ENCODE data around the gene SPATA33. TPM values are rescaled to one million over a fixed set of nuclear protein-coding genes. Genes with fewer than 3 reads are reported as not detected.

Gene SPATA33
- total RNA-seq, 1 experiment from 2014 or later = 25.6 TPM

- peak within 1 kb of the TSS; percentile 29; the same call in 1 of the 2 replicates for H3K27ac ChIP-seq
- H3K4me1 ChIP-seq (replicated peaks; ENCODE audit: insufficient read depth) = peaks cover 5% of the 10 kb centered on the region; the same call in 1 of the 2 replicates
- no peaks in the 10 kb centered on the region for H3K79me2 ChIP-seq (ENCODE audit: low read depth)
- no peaks in the 10 kb centered on the region for H3K27me3 ChIP-seq (ENCODE audit: insufficient read depth, low read depth)
- H3K4me2 ChIP-seq = peak within 1 kb of the TSS; percentile 96
- H3K9me3 ChIP-seq (ENCODE audit: insufficient read depth, low read depth) = no peaks in the 10 kb centered on the region
- H3K9me2 ChIP-seq (ENCODE audit: insufficient read depth) = no peaks in the 10 kb centered on the region
- intact Hi-C loops (cut with micrococcal nuclease; ENCODE audit: unreplicated experiment) = loop anchor here (2.0 to 10.0 kb wide), 5 partner anchors 129 to 457 kb away; partner anchors contain the start of gene TUBB3
- no peaks in the 10 kb centered on the region for H3K36me3 ChIP-seq (ENCODE audit: low read depth)
- TF ChIP-seq EZH2 (IDR thresholded peaks at IDR 0.05; ENCODE audit: low read depth) (no peak), CTCF (conservative IDR thresholded peaks at IDR 0.05) (no peak)
- CTCF ChIA-PET = interaction anchor here (1.6 to 2.0 kb wide), 2 partner anchors 160 to 171 kb away, joined by 6 to 7 read pairs; partner anchors contain the start of gene TCF25
- BruUV-seq (replicated peaks) = no TSS peak
- peaks cover 17% of the 10 kb centered on the region for H4K20me1 ChIP-seq (ENCODE audit: insufficient read depth)
- H2AFZ ChIP-seq = peak within 1 kb of the TSS; percentile 71
- peak; percentile 87 to 99 for DNase-seq
- peak within 1 kb of the TSS; percentile 67 for H3K4me3 ChIP-seq
- POLR2A ChIA-PET (ENCODE audit: unreplicated experiment) = interaction anchor here (0.6 kb wide), 1 partner anchor 30 kb away, joined by 8 read pairs; no protein-coding TSS in a partner anchor
- H3F3A ChIP-seq (ENCODE audit: insufficient read depth, low read depth) = peaks cover 32% of the 10 kb centered on the region; the same call in 1 of the 2 replicates
Measured at GRCh38 chr16:89701425-89702406, 44.1 kb downstream of the SPATA33 start, which contains the start of gene SPATA2L. Gene SPATA2L, minus strand, starts transcription at chr16:89701705. Its CDS starts 473 bp downstream, at chr16:89701232.

- DNase-seq = no peak
- H3K27me3 ChIP-seq (ENCODE audit: insufficient read depth, low read depth) = no peaks in the 10 kb centered on the region
- no peaks in the 10 kb centered on the region for H3K9me3 ChIP-seq (ENCODE audit: insufficient read depth, low read depth)
- peaks cover 34% of the 10 kb centered on the region; the same call in 1 of the 2 replicates for H3F3A ChIP-seq (ENCODE audit: insufficient read depth, low read depth)
- no TSS peak for BruUV-seq (replicated peaks)
- intact Hi-C loops (cut with micrococcal nuclease; ENCODE audit: unreplicated experiment) = loop anchor here (5.0 to 10.0 kb wide), 4 partner anchors 132 to 459 kb away; partner anchors contain the start of gene TUBB3
- H3K27ac ChIP-seq = no peak overlapping the region
- no peaks in the 10 kb centered on the region for H3K9me2 ChIP-seq (ENCODE audit: insufficient read depth)
- ChIA-PET CTCF (interaction anchor here (0.6 kb wide), 1 partner anchor 168 kb away, joined by 8 read pairs; no protein-coding TSS in a partner anchor), POLR2A (ENCODE audit: unreplicated experiment) (interaction anchor here (0.6 kb wide), 1 partner anchor 169 kb away, joined by 16 read pairs; the partner anchor contains the start of gene TCF25)
- H3K4me2 ChIP-seq = no peak overlapping the region
- H3K4me3 ChIP-seq = no peak overlapping the region
- H4K20me1 ChIP-seq (ENCODE audit: insufficient read depth) = peaks cover 6% of the 10 kb centered on the region
- no peaks in the 10 kb centered on the region for H3K79me2 ChIP-seq (ENCODE audit: low read depth)
- no peak for TF ChIP-seq CTCF (conservative IDR thresholded peaks at IDR 0.05)
- no peak for TF ChIP-seq EZH2 (IDR thresholded peaks at IDR 0.05; ENCODE audit: low read depth)
- H3K4me1 ChIP-seq (replicated peaks; ENCODE audit: insufficient read depth) = peaks cover 5% of the 10 kb centered on the region; the same call in 1 of the 2 replicates
- H3K36me3 ChIP-seq (ENCODE audit: low read depth) = no peaks in the 10 kb centered on the region
- H2AFZ ChIP-seq = no peak overlapping the region
Measured at GRCh38 chr16:89704281-89704680, 46.6 kb downstream of the SPATA33 start.

GRCh38 chr16:89705006-89705405 lies 47.4 kb downstream of the SPATA33 start:
- no peak overlapping the region for H3K27ac ChIP-seq
- ChIA-PET CTCF (no interaction called here), POLR2A (ENCODE audit: unreplicated experiment) (interaction anchor here (0.6 kb wide), 1 partner anchor 43 kb away, joined by 7 read pairs; no protein-coding TSS in a partner anchor)
- intact Hi-C loops (cut with micrococcal nuclease; ENCODE audit: unreplicated experiment) = loop anchor here (10.0 kb wide), 1 partner anchor 460 kb away; no protein-coding TSS in a partner anchor
- TF ChIP-seq EZH2 (IDR thresholded peaks at IDR 0.05; ENCODE audit: low read depth) (no peak), CTCF (conservative IDR thresholded peaks at IDR 0.05) (no peak)
- no peak overlapping the region for H3K4me2 ChIP-seq
- H3K79me2 ChIP-seq (ENCODE audit: low read depth) = no peaks in the 10 kb centered on the region
- H3K4me1 ChIP-seq (replicated peaks; ENCODE audit: insufficient read depth) = no peaks in the 10 kb centered on the region; the same call in 1 of the 2 replicates
- H4K20me1 ChIP-seq (ENCODE audit: insufficient read depth) = no peaks in the 10 kb centered on the region
- no peaks in the 10 kb centered on the region for H3K9me2 ChIP-seq (ENCODE audit: insufficient read depth)
- no peak for DNase-seq
- H2AFZ ChIP-seq = no peak overlapping the region
- no peaks in the 10 kb centered on the region for H3K9me3 ChIP-seq (ENCODE audit: insufficient read depth, low read depth)
- H3K36me3 ChIP-seq (ENCODE audit: low read depth) = no peaks in the 10 kb centered on the region
- no peaks in the 10 kb centered on the region for H3K27me3 ChIP-seq (ENCODE audit: insufficient read depth, low read depth)
- peaks cover 29% of the 10 kb centered on the region; the same call in 1 of the 2 replicates for H3F3A ChIP-seq (ENCODE audit: insufficient read depth, low read depth)
- BruUV-seq (replicated peaks) = no TSS peak
- H3K4me3 ChIP-seq = no peak overlapping the region

Data from PC-9 (cell line).